WI38 (cell line): ENCODE results near the gene LRRC27.

Experiments used
- H3K4me3 ChIP-seq: 2 replicates; pipeline ENCODE4 v1.5.1; 2011; ENCODE audit warnings: low read depth, mild to moderate bottlenecking, control low read depth, low read length
- CTCF ChIP-seq: IDR thresholded peaks from 2 replicates; pipeline ENCODE4 v1.5.1; 2012; ENCODE audit warnings: low read depth, mild to moderate bottlenecking, control low read depth, low read length

LRRC27 gene

DNA sequence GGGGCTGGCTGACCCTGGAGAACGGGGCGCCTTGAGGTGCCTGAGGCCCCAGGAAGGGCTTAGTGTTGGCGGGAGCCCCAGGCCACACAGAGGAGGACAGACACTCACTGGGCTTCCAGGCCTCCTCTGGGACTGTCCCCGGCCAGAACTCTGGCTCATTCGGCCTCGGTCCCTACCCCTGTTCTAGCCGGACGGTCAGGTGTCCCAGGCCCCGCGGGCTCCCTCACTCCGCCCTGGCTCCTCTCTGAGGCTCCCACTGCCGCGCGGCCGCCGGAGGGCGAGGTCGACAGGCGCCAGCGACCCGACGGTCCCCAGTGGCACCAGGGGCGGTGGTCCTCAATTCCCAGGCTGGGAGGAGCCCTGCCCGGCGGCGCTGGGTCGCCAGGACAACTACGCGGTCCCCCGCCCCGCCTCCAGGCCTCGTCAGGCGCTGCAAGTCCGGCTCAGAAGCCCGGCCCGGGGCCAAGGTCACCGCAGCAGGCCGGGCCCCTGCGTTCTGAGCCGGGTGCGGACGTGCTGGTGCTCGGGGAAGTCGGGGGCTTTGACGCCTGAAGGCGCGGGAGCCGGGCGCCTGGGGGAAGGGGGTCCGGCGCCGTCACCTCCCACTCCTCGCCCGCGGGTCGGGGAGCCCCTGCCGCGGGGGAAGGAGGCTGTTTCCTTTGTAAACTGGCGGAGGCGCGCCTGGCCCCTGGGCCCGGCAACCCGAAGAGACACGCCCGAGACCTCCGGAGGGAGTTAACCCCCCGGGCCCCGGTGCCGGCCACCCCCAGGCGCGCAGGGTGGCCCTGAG lies 63.9 kb downstream of the LRRC27 start:
- H3K4me3 ChIP-seq: peak overlapping the region; percentile 48
- no peak for TF ChIP-seq CTCF

DNA sequence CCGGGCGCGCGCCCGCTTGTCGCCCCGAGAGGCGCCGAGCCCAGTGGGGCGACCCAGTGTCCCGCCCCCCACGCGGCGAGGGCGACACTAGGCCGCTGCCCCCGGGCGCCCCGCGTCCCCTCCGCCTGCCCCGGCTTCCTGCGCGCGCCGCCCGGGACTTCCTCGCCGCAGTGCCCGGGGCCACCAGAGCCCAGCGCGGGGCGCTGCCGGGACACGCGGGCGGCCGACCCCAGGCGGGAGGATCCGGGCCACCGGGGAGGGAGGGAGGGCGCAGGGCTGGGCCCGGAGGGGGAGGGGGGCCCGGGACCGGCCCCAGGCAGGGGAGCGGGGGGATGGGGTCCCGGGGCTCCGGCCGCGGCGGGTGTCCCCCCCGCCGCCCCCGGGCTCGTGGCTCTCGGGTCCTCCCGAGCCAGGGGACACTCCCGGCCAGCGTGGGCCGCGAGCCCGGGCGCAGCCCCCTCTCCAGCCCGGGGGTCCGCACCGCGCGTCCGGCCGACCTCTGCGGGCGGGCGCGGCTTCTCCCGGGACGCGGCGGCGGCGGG lies 64.6 kb downstream of the LRRC27 start:
- H3K4me3 ChIP-seq: peak overlapping the region; percentile 48

GRCh38 chr10:132397036-132397541 lies 65.1 kb downstream of the LRRC27 start, which contains the start of gene PWWP2B:
TSS of gene PWWP2B (plus strand) at chr10:132397200. CDS start at chr10:132397227, 27 bp downstream.
- TF ChIP-seq CTCF: no peak
- peak within 1 kb of the TSS; percentile 71 for H3K4me3 ChIP-seq

More for the DNA sequence above, 64.6 kb downstream of the LRRC27 start:
- 0 out of 2 replicates have a peak, but pooled peaks have one; percentile 6 for TF ChIP-seq CTCF

- peak overlapping the region; percentile 71 for H3K4me3 ChIP-seq
- TF ChIP-seq CTCF: no peak
Measured at GRCh38 chr10:132397671-132398565, 65.9 kb downstream of the LRRC27 start.

DNA sequence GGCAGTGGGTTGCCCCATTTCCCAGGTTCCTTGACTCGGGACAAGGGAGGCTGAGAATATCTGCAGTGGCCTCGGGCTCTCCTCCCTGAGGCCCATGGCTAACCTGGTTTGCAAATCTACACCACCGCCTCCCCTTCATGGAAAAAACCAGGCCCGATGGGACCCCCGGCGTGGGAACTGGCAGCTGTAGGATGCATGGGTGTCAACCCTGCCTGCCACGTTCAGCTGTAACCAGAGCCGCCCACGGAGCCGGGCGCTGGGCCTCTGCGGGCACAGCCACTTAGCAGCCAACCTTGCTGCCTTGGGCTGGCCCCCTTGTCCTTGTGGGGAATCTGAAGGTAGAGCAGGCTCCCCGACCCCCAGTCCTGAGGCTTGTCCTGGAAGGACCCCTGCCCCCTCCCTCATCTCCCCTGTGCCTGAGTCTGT lies 66.6 kb downstream of the LRRC27 start:
- no peak for TF ChIP-seq CTCF
- no peak overlapping the region for H3K4me3 ChIP-seq

DNA sequence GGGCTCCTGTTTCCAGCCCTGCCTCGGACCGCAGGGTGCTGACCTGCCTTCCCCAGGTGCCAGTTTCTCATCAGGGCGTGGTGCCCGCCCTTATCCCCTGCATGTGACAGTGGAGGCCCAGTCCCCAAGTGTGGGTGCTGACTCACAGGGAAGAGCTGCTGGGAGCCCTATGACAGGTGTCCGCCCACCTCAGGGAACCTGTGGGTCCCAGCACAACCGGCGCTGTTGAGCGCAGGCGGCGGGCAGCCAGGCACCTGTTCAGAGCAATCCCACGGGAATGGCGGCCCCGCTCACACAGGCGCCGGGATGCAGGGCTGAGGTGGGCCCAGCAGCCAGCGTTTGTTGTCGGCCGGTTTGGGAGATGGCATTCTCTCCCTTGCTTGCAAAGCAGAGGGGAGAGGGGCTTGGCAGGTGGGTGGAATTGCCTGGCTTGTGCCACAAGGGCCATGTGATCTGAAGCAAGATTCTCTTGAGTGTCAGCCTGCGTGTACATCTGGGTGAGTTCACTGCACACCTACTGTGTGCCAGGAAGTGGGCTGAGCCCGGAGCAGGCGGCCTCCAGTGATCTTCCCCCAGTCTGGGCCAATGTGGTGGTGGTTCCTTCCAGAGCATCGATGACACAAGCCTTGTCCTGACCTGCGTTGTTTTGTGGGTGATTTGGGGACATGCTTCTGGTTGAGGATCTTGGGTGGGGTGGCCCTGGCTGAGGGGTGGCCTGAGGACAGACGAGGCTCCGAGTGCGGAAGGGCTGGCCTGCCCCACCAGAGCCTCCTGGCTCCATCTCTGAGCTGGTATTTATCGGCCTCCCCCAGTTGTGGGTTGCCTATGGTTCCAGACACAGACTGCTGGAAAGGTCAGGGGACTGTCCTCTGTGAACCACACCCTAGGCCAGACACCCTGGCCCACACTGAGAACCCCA lies 67.4 kb downstream of the LRRC27 start:
- H3K4me3 ChIP-seq: no peak overlapping the region
- no peak for TF ChIP-seq CTCF
